Thoracic aorta (tissue), 2 donors: Measurements from ENCODE around the gene TRIP10. TPM values are rescaled to one million over a fixed set of nuclear protein-coding genes. Genes with fewer than 3 reads are reported as not detected.

Source experiments
- ATAC-seq: fragments of 150-250 bp; one replicate; pipeline ENCODE4 v1.8.0; 2017; ENCODE audit warnings: low read depth; ENCODE audit not compliant: insufficient number of reproducible peaks, low FRiP score
- DNase-seq: peaks from one replicate; pipeline ENCODE4 v3.0.0-alpha.2; 2020; ENCODE audit warnings: low spot score
- H3K27ac ChIP-seq, 2 donors: fragments of 200-600 bp; sonication (generic); 1 replicate in 1 of 2; 2 replicates in 1 of 2; pipeline ENCODE4 v1.5.1; 2016; ENCODE audit warnings: mild to moderate bottlenecking in 2 of 2, moderate library complexity in 2 of 2
- H3K27me3 ChIP-seq: fragments of 200-600 bp; sonication (generic); replicated peaks from 2 replicates; pipeline ENCODE4 v1.6.0; 2016; ENCODE audit warnings: mild to moderate bottlenecking; ENCODE audit not compliant: insufficient read depth
- H3K36me3 ChIP-seq: fragments of 200-600 bp; sonication (generic); one replicate; pipeline ENCODE4 v1.5.1; 2016
- H3K4me1 ChIP-seq, 2 donors: fragments of 200-600 bp; sonication (generic); 1 replicate in 1 of 2; 2 replicates in 1 of 2; pipeline versions ENCODE4 v1.5.1 to v1.6.0; 2016; ENCODE audit warnings: low read depth in 2 of 2, mild to moderate bottlenecking in 1 of 2; ENCODE audit not compliant: control insufficient read depth in 1 of 2
- H3K4me3 ChIP-seq: fragments of 200-600 bp; sonication (generic); 2 replicates; pipeline ENCODE4 v1.5.1; 2016; ENCODE audit warnings: mild to moderate bottlenecking
- H3K9me3 ChIP-seq: fragments of 200-600 bp; sonication (generic); 2 replicates; pipeline ENCODE4 v1.5.1; 2016
- CTCF ChIP-seq: fragments of 200-600 bp; sonication (generic); IDR thresholded peaks from one replicate; pipeline ENCODE4 v1.5.1; 2019; ENCODE audit warnings: antibody characterized with exemption
- total RNA-seq, 2 donors: library from RNA; depleted of rRNA; stranded (reverse); fragments of >200 nt; gene quantifications; one replicate each; pipeline versions ENCODE4 v1.1.0 to v1.2.3, GENCODE V29; 2016

Gene TRIP10
- total RNA-seq, 2 donors from 2014 or later = 98.2 to 105 TPM

- ATAC-seq (no peak), DNase-seq (no peak)
- no peak for TF ChIP-seq CTCF
- no peaks in the 10 kb centered on the region for H3K4me1 ChIP-seq
- H3K9me3 ChIP-seq = no peaks in the 10 kb centered on the region
- H3K4me3 ChIP-seq = no peak overlapping the region
- H3K36me3 ChIP-seq = no peaks in the 10 kb centered on the region
- H3K27me3 ChIP-seq = no peaks in the 10 kb centered on the region
- H3K27ac ChIP-seq = no peak overlapping the region
Measured at GRCh38 chr19:6700586-6701316, 38.7 kb upstream of the TRIP10 start.

DNA sequence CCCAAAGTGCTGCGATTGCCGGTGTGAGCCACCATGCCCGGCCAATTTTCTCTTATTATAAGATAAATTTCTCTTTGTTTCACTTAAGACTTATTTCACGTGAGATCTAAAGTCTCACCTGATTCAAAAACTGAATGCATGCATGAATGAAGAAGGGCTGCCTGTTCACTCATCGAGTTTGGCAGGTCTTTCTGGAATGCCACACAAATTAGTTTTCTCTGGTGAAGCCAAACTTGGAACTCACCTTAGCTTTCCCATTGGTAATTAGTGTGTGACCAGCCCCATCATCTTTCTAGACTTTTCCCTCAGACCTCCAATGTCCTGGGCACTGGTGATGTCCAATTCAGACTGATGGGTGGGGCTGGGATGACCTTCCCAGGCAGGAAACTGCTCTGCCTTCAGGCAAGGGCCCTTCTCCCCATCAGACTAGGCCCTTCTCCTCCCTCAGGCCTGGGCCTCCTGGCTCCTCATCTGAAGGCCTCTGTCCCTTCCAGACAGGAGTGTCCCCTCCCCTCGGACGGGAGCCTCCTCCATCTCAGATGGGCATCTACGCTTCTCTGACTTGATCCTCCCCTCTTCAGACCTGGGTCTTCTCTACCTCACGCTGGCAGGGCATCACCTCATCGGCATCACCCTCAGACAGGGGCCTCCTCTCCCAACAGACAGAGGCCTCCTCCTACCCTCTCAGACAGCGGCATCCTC lies 33.4 kb upstream of the TRIP10 start:
- Histone ChIP-seq H3K9me3 (no peaks in the 10 kb centered on the region), H3K4me1 (no peaks in the 10 kb centered on the region), H3K4me3 (no peak overlapping the region), H3K36me3 (no peaks in the 10 kb centered on the region), H3K27ac (no peak overlapping the region), H3K27me3 (no peaks in the 10 kb centered on the region)
- no peak for TF ChIP-seq CTCF
- ATAC-seq (no peak), DNase-seq (no peak)

GRCh38 chr19:6706633-6706958 lies 32.9 kb upstream of the TRIP10 start:
- DNase-seq (no peak), ATAC-seq (no peak)
- Histone ChIP-seq H3K9me3 (no peaks in the 10 kb centered on the region), H3K27ac (no peak overlapping the region), H3K4me1 (no peaks in the 10 kb centered on the region), H3K27me3 (no peaks in the 10 kb centered on the region), H3K36me3 (no peaks in the 10 kb centered on the region), H3K4me3 (no peak overlapping the region)
- TF ChIP-seq CTCF = no peak

- TF ChIP-seq CTCF = no peak
- Histone ChIP-seq H3K27me3 (no peaks in the 10 kb centered on the region), H3K9me3 (no peaks in the 10 kb centered on the region), H3K4me3 (no peak overlapping the region), H3K36me3 (no peaks in the 10 kb centered on the region), H3K27ac (no peak overlapping the region), H3K4me1 (no peaks in the 10 kb centered on the region)
- DNase-seq = no peak
- ATAC-seq = no peak
Measured at GRCh38 chr19:6707011-6707657, 32.3 kb upstream of the TRIP10 start.

DNA sequence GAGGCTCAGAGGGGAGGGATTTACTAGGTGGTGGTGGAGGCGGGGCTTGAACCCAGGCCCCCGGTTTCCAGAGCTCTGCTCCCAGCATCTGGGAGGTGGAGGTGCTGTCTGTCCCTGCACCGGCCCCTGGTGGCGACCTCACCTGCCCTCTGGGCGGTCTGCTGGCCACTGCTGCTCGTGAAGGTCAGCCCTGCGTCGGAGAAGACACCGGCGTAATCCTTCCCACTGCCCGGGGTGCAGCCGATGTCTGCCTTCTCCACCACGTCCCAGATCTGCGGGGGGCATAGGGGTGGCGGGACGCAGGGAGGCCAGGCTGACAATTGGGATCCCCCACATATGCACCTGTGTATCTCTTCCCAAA lies 31.8 kb upstream of the TRIP10 start:
- no peaks in the 10 kb centered on the region for H3K4me1 ChIP-seq
- no peaks in the 10 kb centered on the region for H3K36me3 ChIP-seq
- H3K27ac ChIP-seq = no peak overlapping the region
- H3K9me3 ChIP-seq = no peaks in the 10 kb centered on the region
- ATAC-seq (no peak), DNase-seq (no peak)
- no peaks in the 10 kb centered on the region for H3K27me3 ChIP-seq
- H3K4me3 ChIP-seq = no peak overlapping the region
- TF ChIP-seq CTCF = no peak
